GM18868 (cell line): Measurements from ENCODE around the gene GOLGA1.
"Not testable (repeated sequence)": the region's sequence is repeated elsewhere in the genome, so short reads cannot be mapped to it uniquely, and the experiment has no call there.

Experiments used
- ATAC-seq: cut with Tn5 transposase; IDR thresholded peaks from one replicate; pipeline ENCODE4 v1.9.1; 2021; ENCODE audit warnings: mild to moderate bottlenecking, moderate library complexity; ENCODE audit not compliant: unreplicated experiment

The GOLGA1 gene

DNA sequence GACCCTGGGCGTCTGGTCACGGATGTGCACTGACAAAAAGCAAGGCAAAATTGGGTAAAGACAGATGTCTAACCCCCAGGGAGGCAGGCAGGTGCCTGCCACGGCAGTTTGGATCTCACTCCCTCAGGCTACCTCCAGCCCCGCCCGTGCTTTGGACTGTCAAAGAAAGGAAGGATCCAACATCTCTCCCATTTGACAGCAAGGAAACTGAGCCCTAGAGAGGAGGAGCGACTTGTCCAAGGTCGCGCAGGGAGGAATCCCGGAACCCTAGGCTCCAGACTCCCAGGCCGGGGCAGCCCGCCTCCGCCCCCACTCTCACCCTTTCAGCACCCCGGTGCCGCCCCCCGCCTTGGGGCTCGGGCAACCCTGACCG lies 376 bp downstream of the GOLGA1 start:
- peak; percentile 42 for ATAC-seq

DNA sequence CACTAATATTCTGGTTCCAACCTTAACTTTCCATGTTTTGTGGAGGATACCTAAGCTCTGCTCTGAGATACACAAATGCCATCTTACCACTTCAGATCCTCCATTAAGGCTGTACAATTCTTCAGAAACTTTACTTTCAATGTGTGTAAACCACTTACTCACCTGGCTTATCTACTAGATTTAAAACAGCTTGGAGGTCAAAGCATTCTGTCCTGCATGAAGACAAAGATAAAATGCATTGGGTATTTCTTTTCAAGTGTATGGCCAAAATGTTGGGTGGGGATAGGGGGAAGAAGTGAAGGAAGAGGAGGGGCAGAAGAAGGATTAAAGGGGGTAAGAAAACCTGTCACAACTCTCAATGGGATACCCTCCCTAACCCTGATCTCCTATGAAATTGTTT lies 939 bp downstream of the GOLGA1 start:
- no peak for ATAC-seq

DNA sequence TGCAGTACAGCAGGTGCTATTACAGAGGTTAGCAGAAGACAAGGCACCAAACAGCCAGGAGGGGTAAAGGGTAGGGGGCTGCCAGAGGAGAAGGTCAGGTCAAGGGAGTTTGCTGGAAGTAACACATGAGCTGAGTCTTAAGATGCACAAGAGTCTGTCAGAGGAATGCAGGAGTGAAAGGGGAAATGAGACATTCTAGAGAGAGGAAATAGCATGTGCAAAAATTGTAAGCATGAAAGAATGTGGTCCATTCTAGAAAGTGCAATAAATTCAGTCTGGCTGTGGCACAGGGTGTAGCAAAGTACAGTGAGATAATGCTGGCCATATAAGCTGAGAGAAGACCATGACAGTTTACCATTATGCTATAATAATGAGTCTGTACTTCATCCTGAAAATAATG lies 6.6 kb downstream of the GOLGA1 start:
- no peak for ATAC-seq

DNA sequence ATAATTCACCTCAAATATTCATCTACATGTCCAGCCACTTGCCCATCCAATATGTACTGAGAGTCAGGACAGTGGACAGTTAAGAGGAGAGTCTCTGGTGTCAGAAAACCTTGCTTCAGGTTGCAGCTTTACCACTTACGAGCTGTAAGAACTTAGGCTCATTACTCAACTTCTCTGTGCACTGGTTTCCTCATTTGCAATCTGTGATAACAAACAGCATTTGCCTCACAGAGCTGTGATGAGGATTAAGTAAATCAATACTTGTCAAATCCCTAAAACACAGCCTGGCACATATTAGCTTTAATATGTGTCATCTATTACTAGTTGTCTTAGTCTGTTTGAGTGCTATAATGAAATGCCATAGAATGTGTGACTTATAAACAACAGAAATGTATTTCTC lies 8.6 kb downstream of the GOLGA1 start:
- no peak for ATAC-seq

DNA sequence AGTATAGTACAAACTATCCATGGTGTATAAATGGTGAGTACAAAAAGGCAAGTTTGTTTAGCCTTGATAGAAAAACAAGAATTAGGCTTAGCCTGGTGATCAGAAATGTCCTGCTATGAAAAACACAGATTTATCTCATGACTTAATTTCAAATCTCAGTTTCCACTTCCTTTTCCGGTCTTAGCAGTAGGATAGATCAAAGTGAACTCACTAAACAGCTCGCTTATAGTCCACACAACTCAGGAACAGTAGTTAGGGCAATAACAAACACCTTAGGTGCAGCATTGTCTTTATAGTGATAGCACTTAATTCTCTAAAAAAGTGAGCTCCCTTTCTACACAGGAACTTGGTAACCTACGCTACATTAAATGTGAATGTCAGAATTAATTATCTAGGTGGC lies 11.4 kb downstream of the GOLGA1 start:
- ATAC-seq = no peak

DNA sequence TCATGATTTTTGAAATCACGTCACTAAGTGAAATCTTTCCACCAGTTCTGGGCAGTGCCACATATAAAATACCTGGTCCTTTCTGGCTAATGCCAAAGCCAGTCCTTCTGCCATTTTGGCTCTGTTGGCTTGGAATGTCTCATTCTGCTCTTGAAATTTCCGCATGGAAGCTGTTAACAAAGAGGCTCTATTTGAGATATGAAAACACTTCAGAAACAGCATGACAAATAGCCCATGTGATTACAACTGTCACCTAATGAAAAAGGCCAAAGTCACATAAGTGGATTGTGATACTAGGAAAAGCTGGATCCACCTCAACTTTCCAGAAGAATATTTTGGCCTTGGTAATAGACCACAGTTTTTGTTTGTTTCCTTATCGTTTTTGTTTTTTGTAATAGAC lies 12.8 kb downstream of the GOLGA1 start:
- ATAC-seq = no peak

DNA sequence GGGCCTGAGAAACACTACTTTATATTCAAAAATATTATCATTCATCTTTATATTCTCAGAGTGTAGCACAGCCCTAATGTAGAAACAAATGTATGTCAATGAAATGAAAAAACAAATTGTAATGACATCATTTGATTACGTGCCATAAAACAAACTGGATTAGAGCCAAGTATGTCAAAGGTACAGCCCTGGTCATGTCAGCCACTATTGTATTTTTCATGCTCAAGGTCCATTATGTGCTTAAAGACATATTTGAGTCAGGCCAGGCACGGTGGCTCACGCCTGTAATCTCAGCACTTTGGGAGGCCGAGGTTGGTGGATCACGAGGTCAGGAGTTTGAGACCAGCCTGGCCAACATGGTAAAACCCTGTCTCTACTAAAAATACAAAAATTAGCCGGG lies 20.5 kb downstream of the GOLGA1 start:
- not testable (repeated sequence) for ATAC-seq

DNA sequence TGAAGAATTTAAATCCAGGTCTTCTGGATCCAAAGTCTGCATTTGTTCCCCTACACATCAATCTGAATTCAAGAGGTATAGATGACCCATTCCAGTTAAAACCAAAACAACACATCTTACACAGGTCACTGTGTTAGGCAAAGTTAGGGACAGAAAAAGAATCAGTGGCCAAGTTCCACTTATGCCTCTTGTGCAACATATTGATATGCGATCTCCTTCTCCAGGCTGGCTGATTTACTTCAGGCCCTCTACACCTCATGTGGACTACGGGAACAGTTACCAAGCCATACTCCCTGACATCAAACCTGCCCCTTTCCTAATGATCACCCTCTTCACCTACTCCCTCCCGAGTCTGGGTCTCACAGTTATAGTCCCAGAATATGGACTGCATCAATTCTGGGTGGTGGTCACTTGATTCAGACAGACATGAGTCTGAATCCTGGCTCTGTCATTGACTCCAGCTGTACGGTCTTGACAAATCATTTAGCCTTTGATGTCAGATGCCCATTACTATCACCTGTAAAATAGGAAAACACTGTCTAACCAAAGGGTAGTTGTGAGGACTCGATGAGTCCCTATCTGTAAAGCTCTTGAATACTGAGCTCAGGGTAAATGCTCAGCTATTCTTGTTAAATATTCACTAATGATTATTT lies 26.0 kb downstream of the GOLGA1 start:
- ATAC-seq = no peak

DNA sequence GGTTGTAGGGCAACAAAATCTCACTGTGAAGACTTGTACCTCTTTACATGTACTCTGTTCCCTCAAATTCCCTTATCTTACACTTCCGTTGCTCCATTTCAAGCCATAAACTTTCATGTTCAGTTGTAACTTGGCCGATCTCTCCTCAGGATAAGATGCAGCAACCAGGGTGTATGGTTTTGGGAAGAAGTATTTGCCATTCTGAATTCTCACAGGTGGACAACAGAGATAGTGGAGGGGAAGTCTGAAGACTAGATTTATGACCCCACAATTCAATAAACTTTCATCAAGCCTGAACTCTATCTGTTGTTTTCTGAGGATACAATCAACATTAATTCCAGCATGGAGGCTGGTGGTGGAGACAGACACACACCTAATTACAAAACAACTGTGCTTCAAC lies 27.5 kb downstream of the GOLGA1 start:
- ATAC-seq = no peak

DNA sequence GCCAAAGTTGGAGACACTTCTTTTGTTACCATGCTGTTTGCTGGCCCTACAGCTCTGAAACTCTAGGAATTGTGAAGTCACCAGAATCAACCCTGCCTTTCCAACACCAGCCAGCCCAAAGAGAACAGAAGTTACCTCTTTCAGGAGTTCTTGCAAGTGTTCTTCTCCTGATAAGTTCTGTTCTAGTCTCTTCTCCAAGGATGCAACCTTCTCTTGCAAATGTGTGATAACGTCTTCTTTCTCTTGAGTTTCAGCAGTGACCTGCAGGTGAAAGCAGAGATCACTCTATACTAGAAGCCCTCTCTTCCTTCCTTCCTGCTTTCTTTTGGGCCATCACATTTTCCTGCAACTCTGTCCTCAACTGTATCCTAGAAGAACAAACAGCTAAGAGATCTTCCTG lies 29.1 kb downstream of the GOLGA1 start:
- ATAC-seq = no peak

DNA sequence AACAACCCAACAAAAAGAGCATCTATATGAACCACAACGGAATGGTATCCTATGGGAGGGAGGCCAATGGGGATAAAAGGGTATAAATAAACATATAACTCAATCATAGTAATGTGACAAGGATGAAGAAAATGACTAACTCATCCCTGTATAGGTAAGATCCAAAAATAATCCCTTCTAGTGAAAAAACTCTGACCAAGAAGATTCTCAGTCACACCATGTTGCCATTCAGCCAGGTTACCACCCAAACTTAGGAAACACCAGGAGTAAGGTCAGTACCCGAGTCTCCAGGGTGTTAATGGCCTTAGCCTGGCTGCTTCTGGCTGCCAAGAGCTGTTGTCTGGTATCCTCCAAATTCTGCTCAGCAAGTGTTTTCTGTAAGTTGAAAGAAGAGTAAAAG lies 32.8 kb downstream of the GOLGA1 start:
- no peak for ATAC-seq

DNA sequence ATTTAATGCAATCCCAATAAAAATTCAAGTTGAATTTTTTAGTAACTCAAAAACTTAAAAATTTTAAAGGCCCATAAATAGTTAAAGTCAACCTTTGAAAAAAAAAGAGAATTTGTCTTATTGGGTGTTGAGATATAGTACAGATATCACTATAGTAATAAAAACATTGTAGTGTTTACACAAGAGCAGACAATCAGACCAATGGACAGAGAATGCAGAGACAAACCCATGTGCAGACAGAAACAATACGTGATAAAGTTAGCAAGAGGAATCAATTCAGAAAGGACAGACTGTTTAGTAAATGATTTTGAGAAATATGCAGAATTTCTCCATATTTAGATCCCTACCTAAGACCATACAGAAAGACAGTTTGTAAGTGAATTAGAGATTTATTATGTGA lies 33.9 kb downstream of the GOLGA1 start:
- no peak for ATAC-seq

DNA sequence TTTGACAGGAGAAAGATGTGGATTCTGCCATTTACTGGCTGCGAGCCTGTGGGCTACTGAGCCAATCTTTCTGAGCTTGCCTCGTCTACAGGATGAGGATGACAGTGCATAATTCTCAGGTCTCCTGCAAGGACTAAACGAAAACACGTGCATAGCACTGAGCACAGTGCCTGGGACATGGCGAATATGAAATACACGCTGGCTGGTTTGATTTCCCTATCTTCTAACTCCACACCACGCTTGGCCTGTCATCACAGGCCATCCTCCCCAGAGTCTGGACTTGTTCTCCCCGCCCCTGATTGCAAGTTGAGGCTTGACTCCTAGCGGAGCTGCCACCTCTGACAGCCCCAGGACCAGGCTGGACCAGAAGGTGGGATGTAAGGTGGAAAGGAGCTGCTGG lies 41.0 kb downstream of the GOLGA1 start:
- no peak for ATAC-seq

DNA sequence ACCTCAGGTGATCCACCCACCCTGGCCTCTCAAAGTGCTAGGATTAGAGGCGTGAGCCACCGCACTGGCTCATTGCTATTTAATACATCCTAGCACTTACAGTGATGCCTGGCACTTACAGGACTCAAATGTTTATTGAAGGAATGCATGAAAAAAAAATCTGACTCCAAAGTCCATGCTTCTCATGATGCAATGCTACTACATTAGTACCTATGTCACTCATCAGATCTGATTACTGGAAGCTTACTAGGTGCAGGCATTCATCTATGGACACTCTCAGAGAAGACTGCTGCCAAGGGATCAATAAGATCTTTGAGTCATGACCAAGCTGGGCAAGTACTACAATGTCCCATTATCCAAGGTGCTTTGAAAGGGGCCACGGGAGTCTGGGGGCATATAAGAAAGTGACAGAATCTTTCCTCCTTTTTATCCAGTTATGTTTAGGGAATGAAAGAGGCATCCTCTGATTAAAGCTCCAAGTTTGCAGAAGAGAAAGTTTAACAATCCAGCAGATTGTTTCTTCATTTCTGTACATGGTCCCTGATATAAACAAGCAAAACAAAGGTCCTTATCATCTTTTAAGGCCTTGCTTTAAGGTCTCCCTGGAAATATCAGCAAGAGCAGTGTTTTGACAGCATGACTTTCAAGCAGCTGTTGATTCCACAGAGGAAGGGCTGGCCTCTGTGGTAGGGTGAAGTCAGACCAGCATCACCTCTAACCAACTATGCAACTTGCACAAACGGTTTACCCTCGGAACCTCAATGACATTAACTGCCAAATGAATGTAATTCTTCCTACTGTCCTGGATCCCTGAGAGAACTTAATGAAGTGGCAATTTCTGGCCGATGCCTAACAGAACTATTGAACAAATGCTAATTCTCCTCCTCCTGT lies 43.1 kb downstream of the GOLGA1 start:
- ATAC-seq = no peak

DNA sequence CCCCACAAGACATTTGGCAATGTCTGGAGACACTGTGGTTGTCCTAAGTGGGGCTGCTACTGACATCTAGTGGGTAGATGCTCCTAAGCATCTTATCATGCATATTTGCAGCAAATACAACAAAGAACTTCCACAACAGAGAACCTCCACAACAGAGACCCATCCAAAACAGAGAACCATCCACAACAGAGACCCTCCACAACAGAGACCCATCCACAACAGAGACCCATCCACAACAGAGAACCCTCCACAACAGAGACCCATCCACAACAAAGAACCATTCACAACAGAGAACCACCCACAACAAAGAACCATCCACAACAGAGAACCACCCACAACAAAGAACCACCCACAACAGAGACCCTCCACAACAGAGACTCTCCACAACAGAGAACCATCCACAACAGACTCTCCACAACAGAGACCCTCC lies 46.1 kb downstream of the GOLGA1 start:
- ATAC-seq = no peak

DNA sequence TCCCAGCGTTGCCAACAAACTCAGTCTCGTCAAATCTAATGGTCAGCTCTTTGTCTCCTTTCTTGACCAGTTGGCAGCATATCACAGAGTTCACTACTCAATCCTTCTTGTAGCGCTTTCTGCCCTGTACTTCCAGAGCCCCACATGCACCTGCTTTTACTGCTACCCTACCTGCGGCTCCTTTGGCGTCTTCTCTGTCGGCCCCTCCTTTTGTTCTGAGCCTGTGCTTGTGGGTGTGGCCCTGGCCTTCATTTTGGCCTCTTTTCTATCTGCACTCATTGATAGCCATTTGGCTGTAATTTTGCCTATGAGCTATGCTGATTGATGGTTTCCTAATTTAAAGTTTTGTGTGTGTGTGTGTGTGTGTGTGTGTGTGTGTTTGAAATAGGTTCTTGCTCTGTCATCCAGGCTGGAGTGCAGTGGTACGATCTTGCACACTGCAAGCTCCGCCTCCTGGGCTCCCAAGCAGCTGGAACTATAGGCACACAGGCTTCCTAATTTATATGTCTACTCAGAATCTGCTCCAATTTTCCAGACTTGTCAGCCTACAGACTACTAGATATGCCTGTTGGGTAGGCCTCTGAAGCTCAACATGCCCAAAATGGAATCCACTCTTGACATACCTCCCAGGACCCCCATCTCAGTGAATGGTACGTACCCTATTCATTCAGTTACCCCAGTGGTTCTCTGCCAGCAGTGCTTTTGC lies 46.7 kb downstream of the GOLGA1 start:
- no peak for ATAC-seq

DNA sequence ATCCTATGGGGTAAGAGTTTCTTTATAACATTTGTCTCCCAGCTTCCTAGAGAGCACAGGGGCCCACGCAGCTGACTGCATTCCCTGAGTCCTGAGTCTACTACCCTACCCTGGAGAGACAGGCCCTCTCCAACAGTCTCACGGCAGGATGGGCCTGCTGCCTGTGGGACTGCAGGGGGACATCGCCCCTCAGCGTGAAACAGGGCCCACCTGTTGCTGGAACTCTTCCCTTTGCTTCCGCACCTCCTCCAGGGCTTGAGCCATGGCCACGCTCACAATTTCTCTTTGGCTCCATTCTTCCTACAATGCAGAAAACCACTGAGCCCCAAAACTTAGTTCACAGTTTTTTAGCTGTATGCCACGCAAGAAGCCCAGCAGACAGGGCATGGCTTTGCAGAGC lies 50.7 kb downstream of the GOLGA1 start:
- no peak for ATAC-seq

DNA sequence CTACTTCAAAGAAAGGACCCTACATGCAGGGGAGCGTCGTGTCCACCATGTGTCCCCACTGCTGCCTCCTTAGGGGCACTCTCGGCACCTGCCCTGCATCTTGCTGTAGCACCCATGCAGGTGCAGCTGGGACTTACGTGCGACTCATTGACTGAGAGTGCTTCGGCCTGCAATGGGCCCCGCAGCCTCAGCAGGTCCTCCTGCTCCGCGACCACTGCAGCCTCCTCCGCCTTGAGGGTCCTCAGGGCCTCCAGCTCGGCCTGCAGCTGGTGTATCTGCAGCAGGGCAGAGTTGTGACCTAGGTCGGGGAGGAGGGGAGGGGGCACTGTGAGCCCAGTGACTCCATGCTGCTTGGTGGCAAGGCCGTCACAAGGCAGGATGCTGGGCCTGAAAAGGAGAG lies 51.9 kb downstream of the GOLGA1 start:
- no peak for ATAC-seq

DNA sequence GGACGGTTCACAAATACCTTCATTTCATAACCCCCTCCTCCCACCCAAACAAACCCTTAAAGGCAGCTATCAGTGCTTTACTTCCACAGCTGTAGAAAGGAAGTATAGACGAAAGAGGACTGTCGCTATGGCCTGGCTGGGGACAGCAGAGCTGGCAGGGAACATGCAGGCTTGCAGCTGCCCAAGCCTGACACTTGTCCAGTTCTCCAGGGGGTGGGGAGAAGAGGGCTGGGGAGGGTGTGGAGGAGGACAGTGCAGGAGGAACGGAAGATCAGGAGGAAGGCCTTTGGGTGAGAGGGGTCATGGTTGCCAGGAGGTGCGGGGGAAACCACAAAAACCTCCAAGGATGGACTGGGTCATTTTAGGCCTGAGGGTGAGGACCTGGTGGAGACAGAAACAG lies 53.1 kb downstream of the GOLGA1 start:
- no peak for ATAC-seq

DNA sequence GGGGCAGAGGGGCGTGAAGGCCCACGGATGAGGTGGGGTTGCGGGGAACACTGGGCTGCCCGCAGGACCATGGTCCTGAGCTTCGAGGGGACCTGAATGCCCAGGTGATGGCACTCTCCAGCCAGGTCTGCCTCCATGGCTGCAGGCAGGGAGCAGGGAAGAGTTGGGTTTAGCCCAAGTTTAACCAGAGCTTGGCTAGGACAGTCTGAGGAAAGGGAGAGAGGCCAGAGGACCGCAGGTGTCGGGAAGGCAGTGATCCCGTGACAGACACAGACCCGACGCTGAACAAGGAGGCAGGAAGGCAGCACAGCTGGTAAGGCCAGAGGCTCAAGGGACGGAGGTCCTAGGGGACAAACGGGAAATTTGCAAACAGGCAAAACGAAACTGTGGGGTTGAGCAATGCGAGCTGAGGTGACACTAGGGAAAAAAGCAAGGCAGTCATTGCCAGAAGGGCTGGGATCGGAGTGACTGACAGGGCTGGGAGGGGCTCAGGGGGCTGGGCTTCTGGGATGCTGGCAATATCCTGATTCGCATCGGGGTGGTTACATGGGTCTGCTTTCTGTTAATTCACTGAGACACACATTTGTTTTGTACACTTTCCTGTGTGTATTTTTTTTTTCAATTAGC lies 53.9 kb downstream of the GOLGA1 start:
- ATAC-seq = no peak

DNA sequence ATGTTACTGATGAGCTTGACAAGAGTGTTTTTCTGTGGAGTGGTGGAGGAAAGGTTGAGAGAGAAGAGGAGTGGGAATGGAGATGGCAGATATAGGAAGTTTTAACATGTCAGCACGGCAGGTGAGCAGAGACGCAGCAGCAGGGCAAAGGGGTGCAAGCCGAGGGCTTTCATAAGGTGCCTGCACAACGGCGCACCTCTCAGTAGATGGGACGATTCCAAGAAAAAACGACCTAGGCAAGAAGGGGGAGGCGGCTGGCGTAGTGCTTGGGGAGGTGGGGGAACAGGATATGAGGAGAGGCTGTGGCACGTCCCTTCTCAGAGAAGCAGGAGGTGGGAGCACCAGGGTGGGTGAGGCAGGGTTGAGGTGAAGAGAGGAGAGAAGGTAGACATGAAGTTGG lies 54.4 kb downstream of the GOLGA1 start:
- no peak for ATAC-seq

DNA sequence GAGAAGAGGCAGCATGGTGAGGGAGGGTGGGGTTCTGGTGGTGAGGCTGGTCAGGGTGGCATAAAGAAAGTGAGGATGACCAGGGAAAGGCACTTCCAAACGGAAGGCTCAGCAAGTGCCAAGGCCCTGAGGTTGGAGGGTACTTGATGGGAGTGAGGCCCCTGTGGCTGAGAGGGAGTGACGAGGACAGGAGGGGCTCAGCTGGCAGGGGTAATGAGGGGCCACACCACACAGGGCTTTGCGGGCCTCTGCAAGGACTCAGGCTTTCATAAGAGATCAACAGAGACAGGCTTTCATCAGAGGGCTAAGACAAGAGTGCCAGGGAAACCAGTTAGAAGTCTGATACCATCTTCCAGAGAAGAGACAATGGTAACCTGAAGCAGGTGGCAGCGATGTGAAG lies 55.3 kb downstream of the GOLGA1 start:
- no peak for ATAC-seq
